Measurements from ENCODE around the gene TLE6. TPM values are rescaled to one million over a fixed set of nuclear protein-coding genes. Genes with fewer than 3 reads are reported as not detected.

TLE6 gene
- total and polyA plus RNA-seq, 2 of the 8 experiments (the other 6 are each of a cell fraction or from before 2014, with no cell fraction given), result 2.5 to 2.9 TPM

DNA sequence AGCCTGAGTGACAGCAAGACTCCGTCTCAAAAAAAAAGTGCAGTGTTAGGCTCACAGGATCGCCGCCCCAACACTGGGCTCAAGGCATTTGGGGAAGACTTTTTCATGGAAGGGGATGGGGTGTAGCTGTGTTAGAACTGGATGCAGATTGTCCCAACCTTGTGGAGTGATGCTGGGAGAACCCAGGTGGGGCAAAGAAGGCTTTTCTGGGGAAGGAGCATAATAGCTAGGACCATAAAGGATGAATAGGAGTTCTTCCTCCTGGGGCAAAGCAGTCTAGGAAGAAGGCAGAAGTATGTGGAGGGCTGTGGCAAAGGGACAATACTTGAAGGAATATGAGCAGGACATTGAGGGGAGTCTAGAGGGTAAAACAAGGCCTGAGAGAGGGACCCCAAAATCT, 11.2 kb downstream of the TLE6 start (continued):
- TF ChIP-seq SAP30 (IDR thresholded peaks at IDR 0.05; ENCODE audit: insufficient read depth, insufficient replicate concordance, low read length), result no peak
